SK-N-SH (cell line): ENCODE measurements around the gene TEAD2. TPM values are rescaled to one million over a fixed set of nuclear protein-coding genes. Genes with fewer than 3 reads are reported as not detected.

ENCODE experiments used
- CTCF ChIA-PET: fragments of 300-600, 350-600 bp; formaldehyde crosslinking; extraction: SDS; loops from one replicate; lab custom pipeline; 2021; lab: Yijun Ruan, JAX
- POLR2A ChIA-PET: fragments of 350-600 bp; sonication (Branson Sonifier 250); formaldehyde crosslinking; extraction: SDS; loops from one replicate; lab custom pipeline; 2020; ENCODE audit warnings: antibody characterized with exemption, inconsistent platforms; lab: Yijun Ruan, JAX
- DNase-seq: peaks from one replicate; pipeline ENCODE4 v3.0.0; 2012
- H2AFZ ChIP-seq: fragments of 200-600 bp; sonication (generic); 2 replicates; pipeline ENCODE4 v1.8.1; 2016; ENCODE audit warnings: antibody characterized with exemption, mild to moderate bottlenecking, low read depth
- H3F3A ChIP-seq: fragments of 200-600 bp; sonication (generic); replicated peaks from 2 replicates; pipeline ENCODE3; 2016; ENCODE audit warnings: antibody characterized with exemption, mild to moderate bottlenecking; ENCODE audit not compliant: insufficient read depth
- H3K27ac ChIP-seq, 2 experiments: fragments of 200-500 bp in 1 of 2; fragments of 200-600 bp in 1 of 2; sonication (Bioruptor generic) in 1 of 2; sonication (generic), shearing (Covaris generic) in 1 of 2; 2 replicates each; pipeline versions ENCODE4 v1.5.1 to v1.6.1; 2014 to 2016; ENCODE audit warnings: low read depth in 2 of 2, inconsistent platforms in 1 of 2, low read length in 1 of 2, mild to moderate bottlenecking in 1 of 2, mixed read lengths in 1 of 2
- H3K27me3 ChIP-seq: fragments of 200-600 bp; sonication (generic), shearing (Covaris generic); 2 replicates; pipeline ENCODE4 v1.6.1; 2016; ENCODE audit warnings: mixed run types; ENCODE audit not compliant: insufficient read depth
- H3K36me3 ChIP-seq, 2 experiments: fragments of 200-500 bp in 1 of 2; fragments of 200-600 bp in 1 of 2; sonication (Bioruptor generic) in 1 of 2; sonication (generic) in 1 of 2; replicated peaks in 1 of 2; 2 replicates each; pipeline versions ENCODE3 to v1.5.1; 2014 to 2016; ENCODE audit warnings: low read length in 1 of 2, mild to moderate bottlenecking in 1 of 2; ENCODE audit not compliant: insufficient read depth in 2 of 2, control insufficient read depth in 1 of 2
- H3K4me1 ChIP-seq, 2 experiments: fragments of 200-500 bp in 1 of 2; fragments of 200-600 bp in 1 of 2; sonication (Bioruptor generic) in 1 of 2; sonication (generic), shearing (Covaris generic) in 1 of 2; 2 replicates each; pipeline versions ENCODE4 v1.5.1 to v1.6.1; 2014 to 2016; ENCODE audit warnings: low read depth in 1 of 2, low read length in 1 of 2, mixed run types in 1 of 2; ENCODE audit not compliant: insufficient read depth in 2 of 2, control insufficient read depth in 1 of 2
- H3K4me2 ChIP-seq: fragments of 200-600 bp; sonication (generic), shearing (Covaris generic); 2 replicates; pipeline ENCODE4 v1.6.1; 2017; ENCODE audit warnings: mixed run types
- H3K4me3 ChIP-seq, 2 experiments: fragments of 200-500 bp in 1 of 2; fragments of 200-600 bp in 1 of 2; sonication (Bioruptor generic) in 1 of 2; sonication (generic), shearing (Covaris generic) in 1 of 2; 2 replicates each; pipeline versions ENCODE4 v1.5.1 to v1.8.1; 2014 to 2016; ENCODE audit warnings: low read depth in 2 of 2, inconsistent platforms in 1 of 2, low read length in 1 of 2, mild to moderate bottlenecking in 1 of 2, mixed read lengths in 1 of 2, moderate library complexity in 1 of 2
- H3K79me2 ChIP-seq: fragments of 200-600 bp; sonication (generic); 2 replicates; pipeline ENCODE4 v1.8.1; 2017; ENCODE audit warnings: mild to moderate bottlenecking; ENCODE audit not compliant: insufficient read depth
- H3K9ac ChIP-seq: fragments of 200-600 bp; sonication (generic); 2 replicates; pipeline ENCODE4 v1.6.1; 2017; ENCODE audit warnings: mixed run types
- H3K9me2 ChIP-seq: fragments of 200-600 bp; sonication (generic); 2 replicates; pipeline ENCODE4 v1.6.1; 2017; ENCODE audit warnings: mixed run types
- H3K9me3 ChIP-seq: fragments of 200-600 bp; sonication (generic); 2 replicates; pipeline ENCODE4 v1.6.1; 2017; ENCODE audit warnings: mixed run types, mild to moderate bottlenecking, moderate library complexity
- H4K20me1 ChIP-seq: fragments of 200-600 bp; sonication (generic); 2 replicates; pipeline ENCODE4 v1.6.1; 2017; ENCODE audit warnings: mild to moderate bottlenecking, mixed run types; ENCODE audit not compliant: insufficient read depth
- CTCF ChIP-seq: fragments of 200-600 bp; sonication (generic); IDR thresholded peaks from 2 replicates; pipeline ENCODE4 v1.6.1; 2017; ENCODE audit warnings: antibody characterized with exemption, mild to moderate bottlenecking, moderate library complexity
- ELF1 ChIP-seq: IDR thresholded peaks from 2 replicates; pipeline ENCODE4 v1.4.0; 2012
- EP300 ChIP-seq, 2 experiments: IDR thresholded peaks; 2 replicates each; pipeline versions ENCODE4 v1.4.0 to v1.6.1; 2012; ENCODE audit warnings: borderline replicate concordance in 1 of 2, low read depth in 1 of 2, low read length in 1 of 2
- EZH2phosphoT487 ChIP-seq: fragments of 200-600 bp; sonication (generic); IDR thresholded peaks from 2 replicates; pipeline ENCODE4 v1.6.1; 2017; ENCODE audit warnings: low read depth, mixed run types, mild to moderate bottlenecking, antibody characterized with exemption, moderate library complexity, borderline replicate concordance
- FOSL2 ChIP-seq: IDR thresholded peaks from 2 replicates; pipeline ENCODE4 v1.4.0; 2012; ENCODE audit warnings: low read depth, mild to moderate bottlenecking, moderate library complexity, borderline replicate concordance
- FOXJ3 ChIP-seq: sonication (generic); formaldehyde crosslinking; IDR thresholded peaks from 2 replicates; pipeline ENCODE4 v1.5.1; 2020; ENCODE audit warnings: mild to moderate bottlenecking, missing genetic modification reagents
- JUND ChIP-seq: IDR thresholded peaks from 2 replicates; pipeline ENCODE4 v1.4.0; 2012
- NFIC ChIP-seq: IDR thresholded peaks from 2 replicates; pipeline ENCODE4 v1.4.0; 2012; ENCODE audit warnings: borderline replicate concordance
- NRF1 ChIP-seq: IDR thresholded peaks from 2 replicates; pipeline ENCODE4 v1.6.1; 2012; ENCODE audit warnings: low read depth, mild to moderate bottlenecking, low read length
- POLR2AphosphoS5 ChIP-seq: IDR thresholded peaks from 2 replicates; pipeline ENCODE4 v1.6.1; 2012; ENCODE audit warnings: low read depth, low read length
- RAD21 ChIP-seq: IDR thresholded peaks from 2 replicates; pipeline ENCODE4 v1.6.1; 2012; ENCODE audit warnings: mild to moderate bottlenecking, low read length
- REST ChIP-seq: IDR thresholded peaks from 2 replicates; pipeline ENCODE4 v1.6.1; 2012; ENCODE audit warnings: mild to moderate bottlenecking, low read depth, low read length, moderate library complexity
- SMC3 ChIP-seq: IDR thresholded peaks from 2 replicates; pipeline ENCODE4 v1.6.1; 2012; ENCODE audit warnings: low read depth, low read length, improper control_type of control experiment
- TAF1 ChIP-seq: IDR thresholded peaks from 2 replicates; pipeline ENCODE4 v1.6.1; 2012; ENCODE audit warnings: low read depth, mild to moderate bottlenecking, low read length, moderate library complexity, borderline replicate concordance
- ZBTB33 ChIP-seq: IDR thresholded peaks from 2 replicates; pipeline ENCODE4 v1.4.0; 2012; ENCODE audit warnings: low read depth, borderline replicate concordance
- WGBS: methylation state at CpG from one replicate; pipeline ENCODE4 v1.1.6; 2017; ENCODE audit warnings: low lambda C conversion rate; 5-methylcytosine and 5-hydroxymethylcytosine counted together
- polyA plus RNA-seq, 3 experiments: library from polyadenylated mRNA; depleted of rRNA; stranded (reverse); fragments of >200 nt; gene quantifications; 2 replicates each; pipeline ENCODE4 v1.2.3, GENCODE V29; 2012
- TF ChIP-seq, protein P1 (sequence below): IDR thresholded peaks from 2 replicates; pipeline ENCODE4 v1.4.0; 2012; ENCODE audit warnings: low read depth

Gene TEAD2
- 24.7 and 27.9 TPM in 2 replicates for polyA plus RNA-seq (2012; rRNA removed)
- polyA plus RNA-seq (2012; cell fraction: cytosol; rRNA removed) = 17.4 and 22.3 TPM in 2 replicates
- polyA plus RNA-seq (2012; cell fraction: nucleus; rRNA removed) = 32.3 and 39.7 TPM in 2 replicates

DNA sequence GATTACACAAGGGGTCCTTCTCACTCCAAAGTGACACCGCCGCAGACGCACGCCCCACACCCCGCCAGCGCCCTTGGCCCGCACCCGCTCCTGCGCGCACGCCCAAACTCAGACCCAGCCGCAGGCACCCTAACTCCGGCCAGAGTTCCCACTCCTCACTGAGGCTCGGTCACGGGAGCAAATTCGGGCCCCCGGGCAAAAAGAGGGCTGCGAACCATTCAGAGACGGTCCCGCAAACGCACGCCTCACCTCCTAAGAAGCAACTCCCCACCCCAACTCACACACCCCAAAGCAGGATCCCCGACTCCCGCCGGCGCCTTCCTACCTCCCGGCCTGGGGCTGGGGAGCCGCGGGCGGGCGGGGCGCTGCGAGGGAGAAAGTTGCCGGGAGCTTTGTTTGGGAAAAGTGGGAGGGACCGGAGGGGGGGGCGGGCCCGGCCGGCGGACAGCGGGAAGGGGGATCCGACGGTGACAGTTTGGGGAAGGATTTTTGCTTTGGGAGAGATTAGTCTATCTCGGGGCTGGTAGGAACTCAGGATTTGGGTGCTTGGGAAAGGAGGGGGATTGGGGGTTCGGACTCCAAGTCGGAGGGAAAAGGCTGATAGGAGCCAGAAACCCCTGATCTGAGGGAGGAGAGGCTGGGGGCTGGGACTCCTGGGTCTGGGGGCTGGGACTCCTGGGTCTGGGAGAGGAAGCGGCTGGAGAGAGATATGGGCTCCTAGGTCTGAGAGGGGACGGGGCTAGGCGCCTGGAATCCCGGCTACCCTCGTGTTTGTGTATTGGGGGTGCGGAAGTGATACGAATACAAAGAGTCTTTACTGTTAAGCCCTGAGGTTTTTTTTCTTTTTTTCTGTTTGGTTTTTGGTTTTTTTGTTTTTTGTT is at the start of gene TEAD2:
TSS of gene TEAD2 (minus strand) at position 369 of the 881 bp plus-strand sequence. CDS start 2,341 bp downstream, outside the sequence.
- WGBS = 1% methylated on average over 49 of the region's 52 CpGs
- Histone ChIP-seq H3K36me3 (peaks cover 4 to 21% of the 10 kb centered on the region in 2 experiments), H3K27me3 (no peaks in the 10 kb centered on the region), H3K9ac (peak within 1 kb of the TSS; percentile 99), H2AFZ (peak within 1 kb of the TSS; percentile 91), H3K79me2 (peaks cover 39% of the 10 kb centered on the region), H3K4me3 (peak within 1 kb of the TSS; percentile 64 to 91), H3K9me2 (no peaks in the 10 kb centered on the region), H3K4me1 (no peaks in the 10 kb centered on the region; a peak in 1 of 4 replicates), H3K27ac (peak within 1 kb of the TSS; percentile 68 to 86), H3F3A (peaks cover 4% of the 10 kb centered on the region), H3K4me2 (peak within 1 kb of the TSS; percentile 94), H4K20me1 (no peaks in the 10 kb centered on the region), H3K9me3 (no peaks in the 10 kb centered on the region)
- POLR2A ChIA-PET = no interaction called here
- peak; percentile 69 for DNase-seq
- CTCF ChIA-PET = interaction anchor here (0.8 kb wide), 1 partner anchor 12 kb away, joined by 3 read pairs; no protein-coding TSS in a partner anchor
- TF ChIP-seq POLR2AphosphoS5 (peak; percentile 75), NFIC (no peak)

DNA sequence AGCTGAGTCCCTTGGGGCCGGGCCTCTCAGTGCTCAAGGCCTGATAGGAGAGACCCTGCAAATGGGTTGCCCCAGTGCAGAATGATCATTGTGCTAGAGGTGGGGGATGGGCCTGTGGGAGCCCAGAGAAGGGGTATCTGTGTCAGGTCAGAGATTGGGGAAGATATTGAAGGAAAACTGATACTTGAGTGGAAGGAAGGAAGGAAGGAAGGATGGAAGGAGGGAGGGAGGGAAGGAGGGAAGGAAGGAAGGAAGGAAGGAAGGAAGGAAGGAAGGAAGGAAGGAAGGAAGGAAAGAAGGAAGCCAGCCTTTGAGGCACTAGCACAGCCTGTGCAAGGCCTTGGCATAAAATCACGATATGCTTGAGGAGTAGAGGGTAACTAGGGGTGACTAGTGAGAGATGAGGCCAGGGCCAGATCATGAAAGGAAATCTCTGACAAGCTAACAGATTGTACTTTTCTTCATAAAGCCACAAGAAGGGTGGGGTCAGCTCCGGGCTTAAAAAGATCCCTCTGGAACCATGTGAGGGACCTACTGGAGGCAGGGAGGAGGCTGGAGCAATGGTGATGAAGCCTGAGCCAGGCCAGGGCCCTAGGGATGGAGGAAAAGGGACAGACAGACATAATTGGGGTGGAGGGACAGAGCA is 49.6 kb upstream of the TEAD2 start:
- Histone ChIP-seq H3K27me3 (peaks cover 6% of the 10 kb centered on the region), H3K9me2 (no peaks in the 10 kb centered on the region), H3K4me1 (peaks cover 0 to 12% of the 10 kb centered on the region in 2 experiments; a peak in 1 of 4 replicates), H3K79me2 (no peaks in the 10 kb centered on the region), H3K4me3 (no peak overlapping the region), H3K4me2 (no peak overlapping the region), H2AFZ (no peak overlapping the region), H3K27ac (no peak overlapping the region), H3F3A (no peaks in the 10 kb centered on the region), H3K9me3 (no peaks in the 10 kb centered on the region), H3K9ac (no peak overlapping the region), H4K20me1 (no peaks in the 10 kb centered on the region), H3K36me3 (no peaks in the 10 kb centered on the region)
- no peak for DNase-seq
- POLR2A ChIA-PET = no interaction called here
- CTCF ChIA-PET = interaction anchor here (1.4 to 17.5 kb wide), 3 partner anchors 20 to 31 kb away, joined by 4 to 108 read pairs (median 14); no protein-coding TSS in a partner anchor
- 68% methylated on average over 3 of the region's 3 CpGs for WGBS
- no peak for TF ChIP-seq FOSL2
- TF ChIP-seq POLR2AphosphoS5 = no peak
- TF ChIP-seq NRF1 = no peak
- no peak for TF ChIP-seq FOXJ3 (CRISPR knock-in tag)
- no peak for TF ChIP-seq CTCF
- TF ChIP-seq NFIC = no peak
- no peak for TF ChIP-seq JUND
- no peak for TF ChIP-seq EZH2phosphoT487
- no peak for TF ChIP-seq RAD21
- TF ChIP-seq SMC3 = no peak
- TF ChIP-seq, protein P1, sequence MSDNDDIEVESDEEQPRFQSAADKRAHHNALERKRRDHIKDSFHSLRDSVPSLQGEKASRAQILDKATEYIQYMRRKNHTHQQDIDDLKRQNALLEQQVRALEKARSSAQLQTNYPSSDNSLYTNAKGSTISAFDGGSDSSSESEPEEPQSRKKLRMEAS = no peak
- no peak for TF ChIP-seq REST
- no peak for TF ChIP-seq ELF1
- TF ChIP-seq TAF1 = no peak
- no peak for TF ChIP-seq EP300 (IDR thresholded peaks at IDR 0.05; ENCODE audit: borderline replicate concordance in 1 of 2, low read depth in 1 of 2, low read length in 1 of 2)
- TF ChIP-seq ZBTB33 = no peak
